Measurements from ENCODE around the gene CIDEC. TPM values are rescaled to one million over a fixed set of nuclear protein-coding genes. Genes with fewer than 3 reads are reported as not detected.

Gene CIDEC
- polyA plus RNA-seq, 1 donor from 2014 or later: not detected

GRCh38 chr3:9837701-9838582 lies 42.1 kb downstream of the CIDEC start:
- TF ChIP-seq TAF1 (IDR thresholded peaks at IDR 0.05; ENCODE audit: low read depth) (no peak), RAD21 (conservative IDR thresholded peaks at IDR 0.05) (no peak), MXI1 (conservative IDR thresholded peaks at IDR 0.05; ENCODE audit: poor library complexity, severe bottlenecking) (no peak), EZH2 (IDR thresholded peaks at IDR 0.05; ENCODE audit: borderline replicate concordance, insufficient read depth, low read length, poor library complexity, severe bottlenecking) (no peak)
- H3K4me3 ChIP-seq (ENCODE audit: low read length): no peak overlapping the region
- H3K79me2 ChIP-seq (replicated peaks; ENCODE audit: insufficient read depth, low read length): no peaks in the 10 kb centered on the region
- no peak overlapping the region for H3K9ac ChIP-seq (ENCODE audit: low read length)
- no peaks in the 10 kb centered on the region for H3K36me3 ChIP-seq (ENCODE audit: insufficient read depth, low read length)
- H3K27me3 ChIP-seq (ENCODE audit: insufficient read depth, low read depth, low read length): no peaks in the 10 kb centered on the region
- no peak overlapping the region for H2AFZ ChIP-seq (ENCODE audit: low read depth, low read length)
- H4K20me1 ChIP-seq (ENCODE audit: insufficient read depth): no peaks in the 10 kb centered on the region
- no peak overlapping the region for H3K27ac ChIP-seq (ENCODE audit: low read length)
- H3K9me2 ChIP-seq (ENCODE audit: insufficient read depth, low read length): no peaks in the 10 kb centered on the region
- H3F3A ChIP-seq (ENCODE audit: insufficient read depth, low read length, poor library complexity, severe bottlenecking): no peaks in the 10 kb centered on the region
- H3K4me2 ChIP-seq (ENCODE audit: low read length): no peak overlapping the region
- no peaks in the 10 kb centered on the region for H3K9me3 ChIP-seq (ENCODE audit: low read length)

- H3K4me3 ChIP-seq (ENCODE audit: low read length): no peak overlapping the region
- no peaks in the 10 kb centered on the region for H3K27me3 ChIP-seq (ENCODE audit: insufficient read depth, low read depth, low read length)
- H3K79me2 ChIP-seq (replicated peaks; ENCODE audit: insufficient read depth, low read length): no peaks in the 10 kb centered on the region
- no peak overlapping the region for H3K4me2 ChIP-seq (ENCODE audit: low read length)
- no peaks in the 10 kb centered on the region for H3F3A ChIP-seq (ENCODE audit: insufficient read depth, low read length, poor library complexity, severe bottlenecking)
- H3K9me3 ChIP-seq (ENCODE audit: low read length): no peaks in the 10 kb centered on the region
- no peak overlapping the region for H3K27ac ChIP-seq (ENCODE audit: low read length)
- H3K9ac ChIP-seq (ENCODE audit: low read length): no peak overlapping the region
- TF ChIP-seq EZH2 (IDR thresholded peaks at IDR 0.05; ENCODE audit: borderline replicate concordance, insufficient read depth, low read length, poor library complexity, severe bottlenecking) (no peak), POLR2AphosphoS5 (IDR thresholded peaks at IDR 0.05) (no peak), MXI1 (conservative IDR thresholded peaks at IDR 0.05; ENCODE audit: poor library complexity, severe bottlenecking) (no peak), EP300 (conservative IDR thresholded peaks at IDR 0.05; ENCODE audit: poor library complexity, severe bottlenecking) (no peak), RAD21 (conservative IDR thresholded peaks at IDR 0.05) (no peak), REST (IDR thresholded peaks at IDR 0.05; ENCODE audit: borderline replicate concordance) (no peak), TAF1 (IDR thresholded peaks at IDR 0.05; ENCODE audit: low read depth) (no peak), CTCF (IDR thresholded peaks at IDR 0.05; ENCODE audit: poor library complexity, severe bottlenecking) (no peak), SMC3 (conservative IDR thresholded peaks at IDR 0.05; ENCODE audit: poor library complexity) (no peak)
- no peak overlapping the region for H2AFZ ChIP-seq (ENCODE audit: low read depth, low read length)
- no peaks in the 10 kb centered on the region for H4K20me1 ChIP-seq (ENCODE audit: insufficient read depth)
- H3K36me3 ChIP-seq (ENCODE audit: insufficient read depth, low read length): no peaks in the 10 kb centered on the region
- no peaks in the 10 kb centered on the region for H3K9me2 ChIP-seq (ENCODE audit: insufficient read depth, low read length)
Observed at GRCh38 chr3:9834520-9835380, 45.3 kb downstream of the CIDEC start.
